Stimulated activated CD4-positive, alpha-beta T cell treated with anti-CD3 and anti-CD28 coated beads, Interleukin-2, amount 100 ng/mL, for 4 hours (primary cell): ENCODE measurements around the gene ZBP1.

ENCODE experiments used
- DNase-seq: peaks from one replicate; pipeline ENCODE4 v3.0.0-alpha.2; 2020; ENCODE audit warnings: low read depth

ZBP1 gene

DNA sequence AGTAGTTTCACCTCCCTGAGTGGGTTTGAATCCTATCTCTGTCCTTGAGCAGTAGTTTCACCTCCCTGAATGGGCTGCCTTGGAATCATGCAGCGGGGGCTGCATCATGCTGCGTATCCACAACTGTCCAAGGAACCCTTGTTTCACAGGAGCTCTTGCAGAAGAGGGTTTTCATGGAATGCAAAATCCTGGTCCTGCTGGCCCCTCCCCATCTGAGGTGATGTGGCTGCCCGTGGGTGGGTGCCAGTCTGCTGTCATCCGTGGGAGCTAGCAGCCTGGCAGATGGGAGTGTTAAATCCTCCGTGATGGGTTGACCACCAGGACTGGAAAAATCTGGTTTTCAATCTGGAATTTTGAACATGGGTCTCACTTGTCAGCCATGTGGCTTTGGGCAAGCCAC is 21.7 kb downstream of the ZBP1 start:
- DNase-seq, result no peak

DNA sequence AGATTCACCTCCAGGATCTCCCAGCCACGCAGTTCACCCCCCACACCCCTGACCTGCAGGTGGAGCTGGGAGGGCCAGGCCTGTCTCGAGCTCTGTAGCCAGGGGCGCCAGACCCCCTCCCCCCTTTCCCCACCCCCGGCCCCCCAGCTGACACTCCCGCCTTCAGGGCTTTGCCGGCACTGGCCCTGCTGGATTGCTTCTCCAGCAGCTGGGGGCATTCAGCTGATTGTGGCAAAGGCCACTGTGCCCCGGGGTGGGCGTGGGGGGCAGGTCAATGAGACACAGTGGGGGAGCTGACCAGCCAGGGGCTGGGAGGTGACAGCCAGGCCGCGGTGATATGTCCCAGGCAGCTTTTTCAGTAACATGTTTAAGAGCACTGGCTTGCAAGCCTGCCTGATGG is 22.2 kb downstream of the ZBP1 start:
- DNase-seq, result no peak

DNA sequence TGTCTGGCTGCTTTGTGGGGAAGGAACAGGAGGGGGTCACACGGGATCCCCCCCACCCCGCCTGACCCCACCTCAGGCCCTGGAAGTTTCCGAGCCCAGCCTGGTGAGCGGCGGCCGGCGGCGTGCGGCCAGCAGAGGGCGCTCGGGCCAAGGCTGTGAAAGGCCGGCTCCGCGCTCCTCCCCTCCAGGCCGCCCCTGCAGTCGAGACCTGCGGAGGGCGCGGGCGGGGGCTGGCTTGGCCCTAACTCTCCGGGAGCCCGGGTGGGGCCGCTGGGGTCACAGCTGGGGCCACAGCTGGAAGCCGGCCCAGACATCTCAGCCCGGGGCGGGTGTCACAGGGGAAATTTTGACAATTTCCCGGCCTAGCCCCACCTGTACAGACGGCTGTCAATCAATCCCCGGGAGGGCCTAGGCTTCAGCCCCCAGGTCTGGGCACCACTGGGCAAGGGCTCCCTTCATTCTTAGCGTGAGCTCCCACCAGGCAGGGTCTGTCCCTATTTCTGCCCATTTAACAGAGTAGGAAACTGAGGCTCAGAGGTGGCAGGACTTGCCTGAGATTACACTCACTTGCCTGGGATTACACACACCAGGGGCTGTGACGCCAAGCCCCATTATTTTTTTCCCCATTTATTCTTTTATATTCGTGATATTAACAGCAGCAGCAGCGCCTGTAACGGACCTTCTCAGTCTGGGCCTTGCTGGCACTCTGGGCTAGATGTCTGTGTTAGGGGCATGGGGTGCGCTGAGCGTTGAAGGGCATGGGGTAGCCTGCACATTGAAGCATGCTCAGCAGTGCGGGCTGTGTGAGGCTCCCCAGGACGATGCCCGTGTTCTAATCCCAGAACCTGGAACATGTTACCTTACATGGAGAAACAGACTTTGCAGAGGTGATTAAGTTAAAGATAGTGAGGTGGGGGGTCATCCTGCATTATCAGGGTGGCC is 23.0 kb downstream of the ZBP1 start:
- peak; percentile 60 for DNase-seq

DNA sequence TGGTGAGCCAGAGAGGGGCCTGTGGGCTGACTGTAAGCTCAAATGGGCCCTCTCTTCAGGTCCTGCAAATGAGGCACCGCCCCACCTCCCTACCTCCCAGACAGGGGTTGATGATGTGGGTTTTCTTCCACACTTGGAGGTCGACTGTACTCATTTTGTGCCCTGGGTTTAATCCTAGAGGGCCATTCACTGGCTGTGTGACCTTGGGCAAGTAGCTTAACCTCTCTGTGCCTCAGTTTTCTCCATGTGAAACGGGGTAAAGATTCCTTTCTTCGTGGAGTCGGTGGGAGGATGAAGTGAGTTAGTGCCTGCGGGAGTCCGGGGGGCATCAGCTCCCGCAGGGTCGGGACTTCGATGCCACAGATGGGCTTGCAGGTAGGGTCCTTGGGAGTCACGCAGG is 23.9 kb downstream of the ZBP1 start:
- no peak for DNase-seq

GRCh38 chr20:57595041-57596030 is 24.9 kb downstream of the ZBP1 start:
- no peak for DNase-seq

DNA sequence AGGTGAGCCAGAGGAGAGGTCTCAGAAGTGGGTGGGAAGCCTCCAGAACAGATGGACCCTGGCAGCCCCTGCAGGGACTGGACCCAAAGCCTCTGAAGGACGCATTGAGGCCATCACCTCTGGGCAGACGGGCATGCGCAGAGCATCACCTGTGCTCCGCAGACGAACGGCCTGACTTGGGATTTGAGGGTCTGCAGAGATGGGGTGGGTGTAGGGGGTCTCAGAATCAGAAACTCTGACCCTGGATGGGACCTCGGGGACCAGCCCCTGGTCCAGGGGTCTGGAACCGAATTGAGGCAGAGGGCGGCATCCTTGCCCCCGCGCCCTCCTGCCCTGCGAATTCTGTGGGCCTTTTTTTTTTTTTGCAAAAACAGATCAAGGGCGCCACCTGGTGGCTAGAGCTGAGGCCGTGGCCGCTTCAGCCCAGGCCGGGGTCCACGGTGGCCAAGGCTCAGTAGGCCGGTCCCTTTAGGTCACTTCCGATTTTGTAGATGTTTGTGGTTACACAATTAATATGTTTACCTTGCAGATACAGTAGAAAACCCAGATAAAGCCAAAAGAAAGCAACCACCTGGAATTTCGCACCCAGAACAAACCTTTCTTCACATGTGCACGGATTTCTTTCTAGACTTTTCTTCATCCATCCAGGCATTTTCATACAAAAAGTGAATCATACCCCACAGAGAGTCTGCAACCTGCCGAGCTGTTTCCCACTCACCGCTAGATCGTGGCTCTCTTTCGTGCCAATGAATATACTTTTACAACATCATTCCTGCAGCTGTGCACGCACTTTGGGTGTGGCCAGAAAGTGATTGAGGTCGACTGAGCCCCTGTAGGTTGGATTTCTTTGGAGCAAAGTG is 25.9 kb downstream of the ZBP1 start:
- DNase-seq, result peak; percentile 6

DNA sequence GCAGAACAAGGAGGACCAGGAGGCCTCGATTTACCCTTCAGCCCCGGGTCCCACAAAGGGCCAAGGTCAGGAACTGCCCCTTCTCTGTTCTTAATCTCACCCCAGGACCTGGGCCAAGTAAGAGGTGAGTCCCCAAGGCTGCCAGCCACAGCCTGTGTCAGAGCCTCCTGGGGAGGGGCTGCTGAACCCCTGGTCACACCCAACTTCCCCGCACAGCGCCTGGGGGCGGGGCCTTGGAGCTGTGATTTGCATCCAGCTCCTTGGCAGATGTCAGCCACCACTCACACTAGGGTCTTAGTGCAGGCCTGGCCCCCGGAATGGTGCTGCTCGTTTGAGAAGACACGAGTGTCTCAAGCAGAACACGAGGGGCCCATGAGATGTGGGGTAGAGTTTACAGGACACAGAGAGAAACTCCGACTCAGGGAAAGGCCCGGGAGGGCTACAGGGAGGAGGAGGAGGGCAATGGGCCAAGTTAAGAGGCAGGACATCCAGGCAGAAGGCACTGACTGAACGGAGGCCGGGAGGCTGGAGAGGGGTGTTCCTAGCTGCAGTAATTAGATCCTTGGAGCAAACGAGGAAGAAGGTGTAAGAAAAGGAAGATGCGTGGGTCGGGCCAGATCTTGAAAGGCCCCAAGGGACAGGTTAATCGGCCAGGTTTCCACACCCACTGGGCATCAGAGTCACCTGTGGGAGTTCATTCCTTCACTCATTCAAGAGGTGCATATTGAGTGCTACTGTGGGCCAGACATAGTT is 26.9 kb downstream of the ZBP1 start:
- DNase-seq, result no peak

DNA sequence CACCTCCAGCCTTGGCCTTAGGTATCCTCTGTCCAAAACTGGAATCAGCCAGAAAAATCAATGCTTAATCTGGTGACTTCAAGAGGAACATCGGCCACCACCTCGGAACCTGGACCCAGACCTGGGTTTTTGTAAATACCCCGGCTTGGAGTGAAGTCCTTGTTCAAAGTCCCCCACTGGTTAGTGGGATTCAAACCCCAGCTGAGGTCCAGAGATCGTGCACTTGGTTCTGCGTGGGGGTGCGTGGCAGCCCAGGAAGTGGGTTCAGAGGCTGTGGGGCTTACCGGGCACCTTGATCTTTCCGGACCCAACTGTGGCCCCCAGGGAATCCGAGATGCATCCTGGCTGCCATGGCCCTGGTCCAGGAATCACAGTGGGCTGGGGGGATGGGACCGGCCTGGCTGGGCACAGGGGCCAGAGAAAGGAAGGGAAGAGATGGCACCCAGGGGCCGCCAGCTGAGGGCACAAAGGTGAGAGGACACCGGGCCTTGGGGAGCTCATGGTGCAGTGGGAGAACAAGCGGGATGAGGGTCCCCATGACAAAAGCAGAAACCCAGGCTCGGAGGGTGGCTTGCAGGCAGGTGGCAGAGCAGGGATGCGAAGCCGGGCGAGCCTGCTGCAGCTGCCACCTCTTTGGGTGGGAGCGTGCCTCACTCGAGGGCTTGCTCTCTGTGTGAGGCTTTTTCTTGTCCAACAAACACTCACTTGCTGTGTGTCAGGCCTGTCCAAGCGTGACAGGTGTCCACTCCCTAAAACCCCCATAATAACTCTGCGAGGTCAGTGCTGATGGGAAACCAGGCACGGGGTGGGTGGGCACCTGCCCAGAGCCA is 27.7 kb downstream of the ZBP1 start:
- DNase-seq, result no peak

DNA sequence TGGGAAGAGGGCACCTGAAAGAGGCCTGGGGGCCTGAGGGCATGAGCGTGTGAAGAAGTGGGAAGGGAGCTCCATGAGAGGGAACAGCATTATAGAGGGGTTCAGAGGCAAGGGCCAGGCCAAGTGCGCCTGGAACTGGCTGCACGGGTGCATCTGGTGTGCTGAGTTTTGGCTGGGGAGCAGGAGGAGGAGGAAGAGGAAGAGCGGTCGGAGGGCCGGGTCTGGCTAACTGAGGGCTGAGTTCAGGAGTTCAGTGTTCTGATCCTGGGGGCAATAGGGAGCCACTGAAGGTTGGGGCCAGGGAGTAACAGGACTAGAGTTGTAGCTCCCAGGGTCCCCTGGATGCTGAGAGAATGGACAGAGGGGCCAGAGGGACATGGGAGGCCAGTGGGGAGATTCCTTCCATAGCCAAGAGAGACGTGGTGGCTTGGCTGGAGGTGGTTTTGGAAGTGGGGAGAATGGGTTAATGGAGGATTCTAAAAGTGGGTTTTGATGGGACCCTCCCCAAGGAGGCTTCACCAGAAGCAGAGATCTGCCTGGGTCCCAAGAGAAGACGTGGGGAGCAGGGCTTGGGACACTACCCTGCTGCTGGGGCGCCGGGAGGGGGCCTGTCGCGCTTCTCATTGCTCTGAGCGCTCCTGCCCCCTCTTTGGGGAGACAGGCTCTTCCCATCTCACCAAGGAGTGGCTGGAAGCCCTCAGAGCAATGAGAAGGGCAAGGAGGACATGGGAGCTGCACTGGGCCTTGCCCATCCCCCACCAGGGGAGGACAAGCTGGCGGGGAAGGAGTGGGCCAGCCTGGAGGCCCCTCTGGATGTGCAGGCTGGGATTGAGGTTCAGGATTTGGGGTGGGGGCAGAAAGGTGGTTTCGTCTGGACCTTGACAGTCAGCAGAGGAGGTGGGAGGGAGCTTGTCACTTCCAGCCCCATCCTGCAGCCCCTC is 28.7 kb downstream of the ZBP1 start:
- no peak for DNase-seq

- DNase-seq, result no peak
Observed at GRCh38 chr20:57590485-57591288, 29.5 kb downstream of the ZBP1 start.

DNA sequence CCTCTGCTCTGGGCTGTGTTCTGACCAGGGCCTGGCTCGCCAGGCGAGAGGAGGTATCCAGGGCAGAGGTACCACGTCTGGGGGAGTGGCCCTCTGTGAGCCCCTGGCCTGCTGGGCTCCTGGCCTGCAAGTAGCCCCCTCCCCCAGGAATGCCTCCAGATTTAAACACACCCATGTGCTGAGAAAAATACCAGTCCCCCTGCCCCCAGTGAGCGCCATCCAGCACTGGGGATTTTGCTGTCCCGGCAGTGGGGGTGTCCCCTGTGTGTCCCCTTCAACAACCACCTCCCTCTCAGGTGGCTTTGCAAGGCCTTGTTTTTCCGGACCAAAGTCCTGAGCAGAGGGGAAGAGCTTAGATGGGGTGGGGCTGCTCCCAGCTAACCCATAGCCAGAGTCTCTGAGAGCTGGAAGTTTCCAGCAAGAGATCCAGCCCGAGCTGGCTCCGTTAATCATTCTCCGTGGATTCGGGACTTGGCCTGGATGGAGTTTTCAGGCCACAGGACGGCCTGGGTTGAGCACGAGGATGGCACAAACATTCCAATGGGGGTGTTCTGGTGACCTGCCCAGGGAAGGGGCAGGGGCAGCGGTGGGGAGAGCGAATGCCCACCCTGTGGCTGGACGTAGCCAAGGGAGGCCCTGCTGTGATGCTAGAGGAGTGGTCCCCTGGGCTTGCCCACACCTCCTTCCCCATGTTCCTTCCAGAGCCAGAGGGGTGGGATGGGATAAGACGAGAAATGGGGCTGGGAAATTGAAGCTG is 30.3 kb downstream of the ZBP1 start:
- DNase-seq, result no peak

GRCh38 chr20:57589123-57589727 is 31.0 kb downstream of the ZBP1 start:
- no peak for DNase-seq

DNA sequence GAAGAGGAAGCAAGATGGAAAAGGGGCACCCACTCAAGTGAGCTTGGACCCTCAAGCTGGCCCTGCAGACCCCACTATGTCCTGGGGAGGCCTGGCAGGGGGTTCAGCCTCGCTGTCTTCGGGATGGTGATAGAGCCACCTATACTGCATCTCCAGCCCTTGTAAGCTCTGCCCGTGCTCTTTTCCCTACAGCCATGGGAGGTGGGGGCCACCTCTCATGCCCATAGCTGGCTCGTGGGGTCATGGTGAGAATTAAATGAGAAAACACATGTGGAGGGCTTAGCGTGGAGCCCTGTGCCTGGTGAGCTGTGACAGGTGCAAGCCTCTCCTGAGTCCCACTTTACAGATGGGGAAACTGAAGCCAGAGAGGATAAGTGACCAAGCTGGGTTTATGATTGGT is 31.6 kb downstream of the ZBP1 start:
- DNase-seq, result no peak

GRCh38 chr20:57587989-57588377 is 32.2 kb downstream of the ZBP1 start:
- no peak for DNase-seq

- no peak for DNase-seq
Observed at GRCh38 chr20:57587278-57587988, 32.8 kb downstream of the ZBP1 start.

GRCh38 chr20:57586943-57587277 is 33.3 kb downstream of the ZBP1 start:
- DNase-seq, result no peak
